Glutamatergic neuron (in vitro differentiated cells): Measurements from ENCODE around the gene ATP6V0D1. TPM values are rescaled to one million over a fixed set of nuclear protein-coding genes. Genes with fewer than 3 reads are reported as not detected.

Experiments used
- DNase-seq: peaks from one replicate; pipeline ENCODE4 v3.0.0; 2022
- H3K27ac Mint-ChIP-seq: one replicate; pipeline ENCODE4 v1.8.0; 2020; ENCODE audit warnings: mild to moderate bottlenecking, mixed read lengths, inconsistent platforms; ENCODE audit not compliant: unreplicated experiment
- H3K27me3 Mint-ChIP-seq: one replicate; pipeline ENCODE4 v1.8.0; 2020; ENCODE audit warnings: mild to moderate bottlenecking, moderate library complexity, mixed read lengths, inconsistent platforms; ENCODE audit not compliant: unreplicated experiment
- H3K36me3 Mint-ChIP-seq: one replicate; pipeline ENCODE4 v1.8.0; 2020; ENCODE audit warnings: mild to moderate bottlenecking, mixed read lengths, inconsistent platforms; ENCODE audit not compliant: unreplicated experiment
- H3K4me1 Mint-ChIP-seq: one replicate; pipeline ENCODE4 v1.8.0; 2020; ENCODE audit warnings: mild to moderate bottlenecking, low read depth, mixed read lengths, inconsistent platforms; ENCODE audit not compliant: unreplicated experiment
- H3K4me3 Mint-ChIP-seq: one replicate; pipeline ENCODE4 v1.8.0; 2020; ENCODE audit warnings: mild to moderate bottlenecking, mixed read lengths, inconsistent platforms; ENCODE audit not compliant: unreplicated experiment
- H3K9me3 Mint-ChIP-seq: one replicate; pipeline ENCODE4 v1.8.0; 2020; ENCODE audit warnings: mild to moderate bottlenecking, moderate library complexity, mixed read lengths, inconsistent platforms; ENCODE audit not compliant: unreplicated experiment
- total RNA-seq: library from RNA; stranded (reverse); fragmentation: NEBNext Ultra II Directional; extraction: Animal tissue kit (Norgen Biotek cat#: 25700); gene quantifications from one replicate; pipeline ENCODE4 v1.2.1, GENCODE V29; 2021; ENCODE audit not compliant: unreplicated experiment
- TF ChIP-seq, protein P1 (sequence below): fragments of 200-600 bp; sonication (generic); IDR thresholded peaks from one replicate; pipeline ENCODE4 v1.5.0; 2021; ENCODE audit not compliant: partially characterized antibody, unreplicated experiment

ATP6V0D1 gene
- total RNA-seq, 1 donor from 2014 or later, result 111 TPM

DNA sequence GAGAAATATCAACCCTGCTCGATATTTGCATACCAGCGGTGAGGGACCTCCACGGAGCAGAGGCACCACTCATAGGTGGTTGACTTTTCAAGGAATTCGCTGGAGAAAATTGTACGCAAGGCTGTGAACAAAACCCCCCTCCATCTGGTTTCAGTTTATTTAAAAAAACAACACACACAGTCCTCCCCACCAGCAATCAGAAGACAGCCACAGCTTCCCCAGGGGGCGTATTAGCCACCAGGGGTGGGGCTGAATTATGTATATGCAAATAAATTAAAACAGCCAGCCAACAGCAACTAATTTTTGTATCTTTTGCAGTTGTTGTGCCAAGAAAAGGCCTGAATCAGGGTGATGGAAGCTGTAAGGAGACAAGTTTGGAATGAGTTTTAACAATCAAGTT is 55.9 kb downstream of the ATP6V0D1 start:
- Mint-ChIP-seq H3K4me3 (peak overlapping the region; percentile 59), H3K27me3 (peaks cover 12% of the 10 kb centered on the region), H3K9me3 (peaks cover 11% of the 10 kb centered on the region), H3K36me3 (no peaks in the 10 kb centered on the region), H3K4me1 (peaks cover 35% of the 10 kb centered on the region), H3K27ac (peak overlapping the region; percentile 52)
- no peak for DNase-seq
- TF ChIP-seq, protein P1, sequence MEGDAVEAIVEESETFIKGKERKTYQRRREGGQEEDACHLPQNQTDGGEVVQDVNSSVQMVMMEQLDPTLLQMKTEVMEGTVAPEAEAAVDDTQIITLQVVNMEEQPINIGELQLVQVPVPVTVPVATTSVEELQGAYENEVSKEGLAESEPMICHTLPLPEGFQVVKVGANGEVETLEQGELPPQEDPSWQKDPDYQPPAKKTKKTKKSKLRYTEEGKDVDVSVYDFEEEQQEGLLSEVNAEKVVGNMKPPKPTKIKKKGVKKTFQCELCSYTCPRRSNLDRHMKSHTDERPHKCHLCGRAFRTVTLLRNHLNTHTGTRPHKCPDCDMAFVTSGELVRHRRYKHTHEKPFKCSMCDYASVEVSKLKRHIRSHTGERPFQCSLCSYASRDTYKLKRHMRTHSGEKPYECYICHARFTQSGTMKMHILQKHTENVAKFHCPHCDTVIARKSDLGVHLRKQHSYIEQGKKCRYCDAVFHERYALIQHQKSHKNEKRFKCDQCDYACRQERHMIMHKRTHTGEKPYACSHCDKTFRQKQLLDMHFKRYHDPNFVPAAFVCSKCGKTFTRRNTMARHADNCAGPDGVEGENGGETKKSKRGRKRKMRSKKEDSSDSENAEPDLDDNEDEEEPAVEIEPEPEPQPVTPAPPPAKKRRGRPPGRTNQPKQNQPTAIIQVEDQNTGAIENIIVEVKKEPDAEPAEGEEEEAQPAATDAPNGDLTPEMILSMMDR, result no peak

DNA sequence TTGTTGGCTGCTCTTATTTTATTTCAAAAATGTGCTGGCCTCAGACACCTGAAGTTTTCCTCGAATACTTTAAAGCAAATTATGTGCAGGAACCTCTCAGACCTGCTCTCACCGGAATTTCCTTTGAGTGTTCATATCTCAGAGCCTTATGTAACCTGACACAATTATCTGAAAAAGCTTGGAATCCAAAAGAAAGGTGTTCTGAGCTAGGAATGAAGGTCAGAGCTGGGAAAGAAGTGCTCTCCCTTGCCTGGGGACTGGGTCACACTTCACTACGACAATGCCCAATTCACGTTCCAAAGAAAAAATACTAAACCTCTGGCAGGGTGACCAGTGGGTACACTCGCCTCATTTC is 56.7 kb downstream of the ATP6V0D1 start:
- peaks cover 34% of the 10 kb centered on the region for H3K4me1 Mint-ChIP-seq
- peak overlapping the region; percentile 53 for H3K4me3 Mint-ChIP-seq
- H3K27ac Mint-ChIP-seq, result peak overlapping the region; percentile 28
- peaks cover 11% of the 10 kb centered on the region for H3K9me3 Mint-ChIP-seq
- DNase-seq, result no peak
- TF ChIP-seq, protein P1, result no peak
- H3K36me3 Mint-ChIP-seq, result no peaks in the 10 kb centered on the region
- H3K27me3 Mint-ChIP-seq, result peaks cover 12% of the 10 kb centered on the region

- Mint-ChIP-seq H3K27me3 (peaks cover 8% of the 10 kb centered on the region), H3K27ac (peak overlapping the region; percentile 75), H3K4me3 (peak overlapping the region; percentile 53), H3K4me1 (peaks cover 30% of the 10 kb centered on the region), H3K36me3 (no peaks in the 10 kb centered on the region), H3K9me3 (peaks cover 9% of the 10 kb centered on the region)
- TF ChIP-seq, protein P1, result no peak
- peak; percentile 62 for DNase-seq
Observed at GRCh38 chr16:67423611-67424260, 57.2 kb downstream of the ATP6V0D1 start.

GRCh38 chr16:67423015-67423414 is 57.9 kb downstream of the ATP6V0D1 start:
- Mint-ChIP-seq H3K9me3 (peaks cover 7% of the 10 kb centered on the region), H3K27ac (no peak overlapping the region), H3K4me3 (no peak overlapping the region), H3K27me3 (peaks cover 7% of the 10 kb centered on the region), H3K4me1 (peaks cover 30% of the 10 kb centered on the region), H3K36me3 (no peaks in the 10 kb centered on the region)
- TF ChIP-seq, protein P1, result no peak
- DNase-seq, result no peak

- no peak for DNase-seq
- H3K4me3 Mint-ChIP-seq, result no peak overlapping the region
- TF ChIP-seq, protein P1, result no peak
- peaks cover 4% of the 10 kb centered on the region for H3K27me3 Mint-ChIP-seq
- H3K4me1 Mint-ChIP-seq, result peaks cover 26% of the 10 kb centered on the region
- H3K9me3 Mint-ChIP-seq, result peaks cover 5% of the 10 kb centered on the region
- no peak overlapping the region for H3K27ac Mint-ChIP-seq
- no peaks in the 10 kb centered on the region for H3K36me3 Mint-ChIP-seq
Observed at GRCh38 chr16:67421030-67421429, 59.9 kb downstream of the ATP6V0D1 start.
